ENCODE results near the gene CATSPERD. TPM values are rescaled to one million over a fixed set of nuclear protein-coding genes. Genes with fewer than 3 reads are reported as not detected.

CATSPERD gene
- total and polyA plus RNA-seq, 9 of the 15 experiments (the other 6 are each of a cell fraction or from before 2014, with no cell fraction given), result not detected

DNA sequence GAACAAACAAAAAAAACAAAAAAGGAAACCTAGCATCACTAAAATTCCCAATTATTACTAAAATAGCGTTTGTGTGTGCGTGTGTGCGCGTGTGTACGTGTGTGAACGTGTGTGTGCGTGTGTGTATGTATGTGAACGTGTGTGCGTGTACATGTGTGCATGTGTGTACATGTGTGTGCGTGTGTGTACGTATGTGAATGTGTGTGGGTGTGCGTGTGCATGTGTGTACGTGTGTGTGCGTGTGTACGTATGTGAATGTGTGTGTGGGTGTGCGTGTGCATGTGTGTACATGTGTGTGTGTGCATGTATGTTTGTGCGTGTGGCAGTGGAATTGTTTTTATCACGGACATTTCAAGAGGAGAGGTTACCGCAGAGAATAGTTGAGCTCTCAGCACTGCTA is 21.6 kb downstream of the CATSPERD start:
- Histone ChIP-seq H3K79me2 (ENCODE audit: control insufficient read depth, insufficient read depth, low read length) (no peaks in the 10 kb centered on the region), H3K4me1 (replicated peaks in 1 of 2; ENCODE audit: control insufficient read depth in 2 of 2, insufficient read depth in 2 of 2, low read length in 2 of 2) (no peaks in the 10 kb centered on the region; a peak in 1 of 5 replicates), H3K9me1 (ENCODE audit: control insufficient read depth, insufficient read depth, low read length) (no peaks in the 10 kb centered on the region), H2AFZ (ENCODE audit: low read depth, low read length) (no peak overlapping the region), H3K27me3 (ENCODE audit: control insufficient read depth in 2 of 2, insufficient read depth in 2 of 2, low read length in 2 of 2) (peaks cover 19 to 43% of the 10 kb centered on the region in 2 experiments; a peak in 3 of 5 replicates), H3K27ac (ENCODE audit: extremely low read depth, low read depth, low read length) (no peak overlapping the region), H4K20me1 (replicated peaks; ENCODE audit: control insufficient read depth, insufficient read depth, low read length) (no peaks in the 10 kb centered on the region), H3K9ac (ENCODE audit: insufficient read depth in 1 of 2, low read depth in 2 of 2, low read length in 2 of 2) (no peak overlapping the region), H3K36me3 (ENCODE audit: control insufficient read depth, insufficient read depth, low read length) (no peaks in the 10 kb centered on the region), H3K9me3 (replicated peaks; ENCODE audit: control insufficient read depth, insufficient read depth, low read depth, low read length) (peaks cover 3% of the 10 kb centered on the region; the same call in 1 of the 2 replicates), H3K4me3 (no peak overlapping the region), H3K4me2 (ENCODE audit: insufficient read depth, low read length) (no peak overlapping the region)
- POLR2A ChIA-PET, result interaction anchor here (0.6 to 1.8 kb wide), 4 partner anchors 23 to 1781 kb away, joined by 3 to 5 read pairs (median 3); partner anchors contain the start of gene DUS3L
- DNase-seq (ENCODE audit: extremely low read depth in 1 of 4, low spot score in 3 of 4), result no peak
- no TSS peak for BruUV-seq (replicated peaks)
- CTCF ChIA-PET (ENCODE audit: low intra/inter-chr PET ratio), result no interaction called here
- FAIRE-seq, result no peak
- 36% methylated on average over 19 of the region's 19 CpGs for WGBS (ENCODE audit: insufficient coverage, low coverage, missing lambda C conversion rate)
- TF ChIP-seq KDM1A (IDR thresholded peaks at IDR 0.05) (peak in 1 of 2 experiments; percentile 54; a peak in 1 of 4 replicates), HNRNPH1 (optimal IDR thresholded peaks at IDR 0.05; ENCODE audit: low read depth, low read length) (no peak), MYNN (IDR thresholded peaks at IDR 0.05) (peak; percentile 56; the same call in 1 of the 2 replicates), MYNN (CRISPR knock-in tag; IDR thresholded peaks at IDR 0.05) (no peak), PHF20 (IDR thresholded peaks at IDR 0.05; ENCODE audit: partially characterized antibody) (peak; percentile 43), POLR2AphosphoS2 (IDR thresholded peaks at IDR 0.05; ENCODE audit: low read length) (no peak), FOS (IDR thresholded peaks at IDR 0.05; ENCODE audit: extremely low read depth, insufficient read length) (no peak), ILK (tag; IDR thresholded peaks at IDR 0.05; ENCODE audit: borderline replicate concordance, low read depth) (no peak)
- TF ChIP-seq, protein P1, sequence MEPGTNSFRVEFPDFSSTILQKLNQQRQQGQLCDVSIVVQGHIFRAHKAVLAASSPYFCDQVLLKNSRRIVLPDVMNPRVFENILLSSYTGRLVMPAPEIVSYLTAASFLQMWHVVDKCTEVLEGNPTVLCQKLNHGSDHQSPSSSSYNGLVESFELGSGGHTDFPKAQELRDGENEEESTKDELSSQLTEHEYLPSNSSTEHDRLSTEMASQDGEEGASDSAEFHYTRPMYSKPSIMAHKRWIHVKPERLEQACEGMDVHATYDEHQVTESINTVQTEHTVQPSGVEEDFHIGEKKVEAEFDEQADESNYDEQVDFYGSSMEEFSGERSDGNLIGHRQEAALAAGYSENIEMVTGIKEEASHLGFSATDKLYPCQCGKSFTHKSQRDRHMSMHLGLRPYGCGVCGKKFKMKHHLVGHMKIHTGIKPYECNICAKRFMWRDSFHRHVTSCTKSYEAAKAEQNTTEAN (CRISPR knock-in tag; IDR thresholded peaks at IDR 0.05), result peak; percentile 97
- TF ChIP-seq, protein P2, sequence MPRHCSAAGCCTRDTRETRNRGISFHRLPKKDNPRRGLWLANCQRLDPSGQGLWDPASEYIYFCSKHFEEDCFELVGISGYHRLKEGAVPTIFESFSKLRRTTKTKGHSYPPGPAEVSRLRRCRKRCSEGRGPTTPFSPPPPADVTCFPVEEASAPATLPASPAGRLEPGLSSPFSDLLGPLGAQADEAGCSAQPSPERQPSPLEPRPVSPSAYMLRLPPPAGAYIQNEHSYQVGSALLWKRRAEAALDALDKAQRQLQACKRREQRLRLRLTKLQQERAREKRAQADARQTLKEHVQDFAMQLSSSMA (CRISPR knock-in tag; IDR thresholded peaks at IDR 0.05), result no peak
- intact Hi-C loops (cut with micrococcal nuclease), result no loop called here
- in situ Hi-C loops (cut with MboI), result no loop called here
- ATAC-seq, result no peak

Data from K562 (cell line).